ENCODE measurements around the gene GRIP1.

DNA sequence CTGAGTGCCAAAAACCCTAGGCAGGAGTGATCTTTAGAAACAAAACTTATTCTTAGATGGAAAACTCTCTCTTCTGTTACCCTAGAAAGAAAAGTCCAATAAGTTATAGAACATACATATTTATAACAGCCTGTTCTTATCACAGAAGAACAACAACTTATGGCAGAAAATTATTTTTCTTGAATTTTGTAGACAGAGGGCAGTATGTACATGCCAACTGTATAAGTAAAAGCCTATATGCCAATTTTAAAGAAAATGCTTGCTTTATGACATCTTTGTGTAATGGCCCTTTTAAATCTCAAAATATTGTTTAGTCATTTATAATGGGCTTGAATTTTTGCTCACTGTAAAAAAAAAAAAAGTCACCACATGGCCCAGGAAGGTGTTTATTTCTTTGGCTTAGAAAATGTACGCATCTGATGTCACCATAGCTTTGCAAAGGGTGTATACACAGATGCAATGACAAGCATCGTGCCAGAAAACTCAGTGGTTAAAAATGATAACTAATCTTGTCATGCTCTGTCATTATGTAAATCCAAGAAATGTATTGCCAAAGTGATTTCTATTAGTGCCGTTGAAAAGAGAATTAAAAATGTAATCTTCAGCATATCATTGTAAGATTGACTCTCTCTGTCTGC lies 38.3 kb upstream of the GRIP1 start:
- TF ChIP-seq, protein P1, sequence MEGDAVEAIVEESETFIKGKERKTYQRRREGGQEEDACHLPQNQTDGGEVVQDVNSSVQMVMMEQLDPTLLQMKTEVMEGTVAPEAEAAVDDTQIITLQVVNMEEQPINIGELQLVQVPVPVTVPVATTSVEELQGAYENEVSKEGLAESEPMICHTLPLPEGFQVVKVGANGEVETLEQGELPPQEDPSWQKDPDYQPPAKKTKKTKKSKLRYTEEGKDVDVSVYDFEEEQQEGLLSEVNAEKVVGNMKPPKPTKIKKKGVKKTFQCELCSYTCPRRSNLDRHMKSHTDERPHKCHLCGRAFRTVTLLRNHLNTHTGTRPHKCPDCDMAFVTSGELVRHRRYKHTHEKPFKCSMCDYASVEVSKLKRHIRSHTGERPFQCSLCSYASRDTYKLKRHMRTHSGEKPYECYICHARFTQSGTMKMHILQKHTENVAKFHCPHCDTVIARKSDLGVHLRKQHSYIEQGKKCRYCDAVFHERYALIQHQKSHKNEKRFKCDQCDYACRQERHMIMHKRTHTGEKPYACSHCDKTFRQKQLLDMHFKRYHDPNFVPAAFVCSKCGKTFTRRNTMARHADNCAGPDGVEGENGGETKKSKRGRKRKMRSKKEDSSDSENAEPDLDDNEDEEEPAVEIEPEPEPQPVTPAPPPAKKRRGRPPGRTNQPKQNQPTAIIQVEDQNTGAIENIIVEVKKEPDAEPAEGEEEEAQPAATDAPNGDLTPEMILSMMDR (IDR thresholded peaks at IDR 0.05; ENCODE audit: low read depth, low read length, poor library complexity, severe bottlenecking): peak; percentile 35
- no peak for TF ChIP-seq EZH2phosphoT487 (IDR thresholded peaks at IDR 0.05; ENCODE audit: borderline replicate concordance, low read length)
